ENCODE measurements around the gene C1GALT1C1. TPM values are rescaled to one million over a fixed set of nuclear protein-coding genes. Genes with fewer than 3 reads are reported as not detected.
A peak's percentile ranks its signal among the peaks of the same experiment; 100 is the strongest.
"Not testable (repeated sequence)": the region's sequence is repeated elsewhere in the genome, so short reads cannot be mapped to it uniquely, and the experiment has no call there.

Gene C1GALT1C1
- polyA plus RNA-seq, result 14.9 TPM

DNA sequence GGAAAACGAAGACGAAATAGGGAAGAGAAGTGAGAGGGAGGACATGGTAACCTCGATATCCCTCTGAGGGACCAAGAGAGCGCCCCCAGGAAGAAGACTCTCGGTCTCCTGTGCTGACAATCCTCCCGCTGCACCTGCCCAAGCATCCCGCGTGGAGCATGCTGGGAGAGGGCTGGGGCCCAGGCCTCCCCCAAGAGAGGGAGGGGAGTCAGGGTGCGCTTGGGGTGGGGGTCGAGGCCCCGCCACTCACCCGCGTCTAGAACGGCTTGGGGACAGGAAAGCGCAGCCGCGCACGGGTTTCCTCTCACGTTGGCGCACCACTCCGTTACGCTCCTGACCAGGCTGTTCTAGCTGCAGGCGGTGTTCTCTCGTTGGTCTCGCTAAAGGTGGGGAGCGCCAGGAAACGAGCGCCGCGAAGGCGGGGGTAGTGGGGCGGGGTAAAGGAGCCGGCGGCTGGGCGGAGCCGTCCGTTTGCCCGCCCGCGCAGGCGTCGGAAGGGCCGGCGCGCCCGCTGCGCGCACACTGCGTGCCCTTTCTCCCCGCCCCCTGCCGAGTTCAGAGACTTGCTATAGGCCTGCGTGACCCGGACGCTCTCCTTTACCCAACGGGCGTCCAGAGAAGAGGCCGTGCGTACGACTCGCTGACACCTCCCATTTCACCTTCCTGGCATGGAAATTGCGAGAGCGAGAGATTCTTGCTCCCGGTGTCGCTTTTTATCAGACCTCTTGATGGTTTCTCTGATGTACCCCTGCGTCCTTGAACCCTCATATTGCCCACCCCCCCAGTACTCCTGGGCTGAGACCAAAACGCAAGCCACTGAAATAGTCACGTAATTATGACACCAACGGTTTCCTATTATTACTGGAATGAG, at the start of gene C1GALT1C1:
TSS of gene C1GALT1C1 (minus strand) at position 388 of the 871 bp plus-strand sequence. CDS start 2,888 bp downstream, outside the sequence.
- peaks cover 0 to 16% (median 10%) of the 10 kb centered on the region in 3 donors for H3K4me1 Mint-ChIP-seq
- H3K9me3 Mint-ChIP-seq, result no peaks in the 10 kb centered on the region
- H3K27me3 Mint-ChIP-seq, result no peaks in the 10 kb centered on the region
- peak within 1 kb of the TSS; percentile 93 to 94 (median 94) for H3K27ac Mint-ChIP-seq
- no peaks in the 10 kb centered on the region for H3K36me3 Mint-ChIP-seq
- peak within 1 kb of the TSS; percentile 77 to 97 (median 92) for H3K4me3 Mint-ChIP-seq

DNA sequence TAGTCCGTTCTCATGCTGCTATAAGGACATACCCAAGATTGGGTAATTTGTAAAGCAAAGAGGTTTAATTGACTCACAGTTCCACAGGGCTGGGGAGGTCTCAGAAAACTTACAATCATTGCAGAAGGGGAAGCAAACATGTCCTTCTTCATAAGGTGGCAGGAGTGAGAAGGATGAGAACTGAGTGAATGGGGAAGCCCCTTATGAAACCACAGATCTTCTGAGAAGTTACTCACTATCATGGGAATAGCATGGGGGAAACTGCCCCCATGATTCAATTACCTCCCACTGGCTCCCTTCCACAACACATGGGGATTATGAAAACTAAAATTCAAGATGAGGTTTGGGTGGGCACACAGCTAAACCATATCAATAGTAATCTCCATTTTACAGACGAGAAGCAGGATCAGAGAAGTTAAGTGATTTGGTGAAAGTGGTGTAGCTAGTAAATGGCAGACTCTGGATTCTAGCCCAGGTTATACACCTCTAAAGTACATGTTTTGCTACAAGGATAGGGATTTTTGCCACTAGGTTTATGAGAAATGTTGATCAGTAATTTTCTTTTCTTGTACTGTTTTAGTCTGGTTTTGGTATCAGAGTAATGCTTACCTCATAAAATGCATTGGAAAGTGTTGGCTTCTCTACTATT, 47.3 kb upstream of the C1GALT1C1 start:
- Mint-ChIP-seq H3K36me3 (no peaks in the 10 kb centered on the region), H3K27me3 (no peaks in the 10 kb centered on the region), H3K4me3 (no peak overlapping the region), H3K4me1 (peaks cover 1 to 4% (median 1%) of the 10 kb centered on the region in 3 donors), H3K27ac (no peak overlapping the region), H3K9me3 (peaks cover 3 to 11% (median 7%) of the 10 kb centered on the region in 3 donors)

DNA sequence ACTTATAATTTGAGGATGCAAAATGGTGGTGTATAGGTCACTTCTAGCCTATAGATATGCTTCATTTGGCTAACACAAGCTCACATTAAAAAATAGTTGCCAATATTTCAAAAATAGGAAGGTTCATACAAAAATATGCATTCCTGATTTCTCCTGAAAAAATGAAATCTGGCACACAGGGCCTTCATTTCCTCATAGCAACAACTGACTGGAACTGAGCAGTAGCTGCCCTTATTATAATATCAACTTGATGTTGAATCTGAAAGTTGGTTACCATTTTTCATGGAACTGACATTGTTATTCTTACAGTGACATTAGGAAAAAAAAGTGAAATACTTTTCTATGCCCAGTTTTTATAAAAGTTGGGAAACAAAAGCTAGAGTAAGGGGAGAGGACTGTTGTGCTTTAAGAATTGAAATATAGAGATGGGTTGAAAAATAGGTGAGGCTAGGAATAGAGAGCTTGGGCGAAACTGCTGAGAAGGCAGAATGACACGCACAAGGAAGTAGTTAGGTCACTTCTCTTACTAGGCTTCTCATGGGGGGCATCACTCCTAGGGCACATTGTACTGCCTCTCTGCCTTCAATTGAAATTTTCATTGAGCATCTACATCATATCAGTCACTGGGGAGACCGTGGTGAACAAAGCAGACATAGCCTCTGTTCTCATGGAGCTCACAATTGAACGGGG, 43.1 kb upstream of the C1GALT1C1 start:
- peaks cover 3 to 15% (median 7%) of the 10 kb centered on the region in 3 donors for H3K9me3 Mint-ChIP-seq
- H3K4me3 Mint-ChIP-seq, result no peak overlapping the region
- H3K36me3 Mint-ChIP-seq, result no peaks in the 10 kb centered on the region
- H3K27me3 Mint-ChIP-seq, result no peaks in the 10 kb centered on the region
- peaks cover 1 to 6% (median 1%) of the 10 kb centered on the region in 3 donors for H3K4me1 Mint-ChIP-seq
- no peak overlapping the region for H3K27ac Mint-ChIP-seq

GRCh38 chrX:120672389-120672788, 42.5 kb upstream of the C1GALT1C1 start:
- no peak overlapping the region for H3K4me3 Mint-ChIP-seq
- H3K4me1 Mint-ChIP-seq, result peaks cover 1 to 6% (median 1%) of the 10 kb centered on the region in 3 donors
- no peaks in the 10 kb centered on the region for H3K27me3 Mint-ChIP-seq
- H3K36me3 Mint-ChIP-seq, result no peaks in the 10 kb centered on the region
- H3K9me3 Mint-ChIP-seq, result peaks cover 3 to 15% (median 7%) of the 10 kb centered on the region in 3 donors
- no peak overlapping the region for H3K27ac Mint-ChIP-seq

- Mint-ChIP-seq H3K4me3 (no peak overlapping the region), H3K9me3 (peaks cover 3 to 12% (median 5%) of the 10 kb centered on the region in 3 donors), H3K27me3 (no peaks in the 10 kb centered on the region), H3K36me3 (no peaks in the 10 kb centered on the region), H3K4me1 (peaks cover 1 to 6% (median 1%) of the 10 kb centered on the region in 3 donors), H3K27ac (no peak overlapping the region)
These were observed 42.1 kb upstream of the C1GALT1C1 start for GRCh38 chrX:120671963-120672362.

DNA sequence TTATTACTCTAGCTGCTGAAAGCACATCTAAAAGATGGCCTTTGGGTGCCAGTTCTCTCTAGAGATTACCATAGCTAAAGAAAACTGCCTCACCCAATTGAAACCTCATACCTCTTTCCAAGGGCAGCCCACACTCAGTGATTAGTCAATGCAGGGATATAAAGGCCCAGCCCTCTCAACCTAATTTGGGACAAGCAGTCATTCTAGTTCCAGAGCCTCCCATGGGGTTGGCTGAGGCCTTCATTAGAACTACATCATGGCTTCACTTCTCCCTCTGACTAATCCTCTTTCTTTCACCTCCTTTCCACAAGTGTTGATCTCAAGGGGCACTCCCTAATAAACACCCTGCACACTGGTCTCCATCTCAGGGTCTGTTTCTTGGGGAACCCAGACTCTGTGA, 38.5 kb upstream of the C1GALT1C1 start:
- H3K4me3 Mint-ChIP-seq, result no peak overlapping the region
- no peak overlapping the region for H3K27ac Mint-ChIP-seq
- peaks cover 1 to 12% (median 1%) of the 10 kb centered on the region in 3 donors for H3K4me1 Mint-ChIP-seq
- no peaks in the 10 kb centered on the region for H3K27me3 Mint-ChIP-seq
- peaks cover 0 to 6% (median 0%) of the 10 kb centered on the region in 3 donors for H3K9me3 Mint-ChIP-seq
- H3K36me3 Mint-ChIP-seq, result no peaks in the 10 kb centered on the region

DNA sequence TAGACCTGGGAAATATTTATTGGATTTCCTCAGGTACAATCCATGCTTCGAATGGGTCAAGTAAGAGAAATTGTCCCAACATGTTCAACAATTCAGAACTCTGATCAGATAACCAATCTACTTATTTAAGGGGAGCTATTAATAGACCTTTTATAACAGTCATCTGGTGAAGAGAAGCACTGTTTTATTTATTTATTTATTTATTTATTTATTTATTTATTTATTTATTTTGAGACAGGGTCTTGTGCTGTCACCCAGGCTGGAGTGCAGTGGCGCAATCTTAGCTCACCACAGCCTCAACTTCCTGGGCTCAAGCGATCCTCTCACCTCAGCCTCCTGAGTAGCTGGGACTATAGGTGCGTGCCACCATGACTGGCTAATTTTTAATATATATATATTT, 34.7 kb upstream of the C1GALT1C1 start:
- not testable (repeated sequence) for H3K9me3 Mint-ChIP-seq, H3K27me3 Mint-ChIP-seq, H3K36me3 Mint-ChIP-seq, H3K27ac Mint-ChIP-seq, H3K4me1 Mint-ChIP-seq, H3K4me3 Mint-ChIP-seq

GRCh38 chrX:120664081-120664480, 34.2 kb upstream of the C1GALT1C1 start:
- peaks cover 1% of the 10 kb centered on the region for H3K27me3 Mint-ChIP-seq
- H3K27ac Mint-ChIP-seq, result no peak overlapping the region
- no peak overlapping the region for H3K4me3 Mint-ChIP-seq
- no peaks in the 10 kb centered on the region for H3K9me3 Mint-ChIP-seq
- no peaks in the 10 kb centered on the region for H3K36me3 Mint-ChIP-seq
- H3K4me1 Mint-ChIP-seq, result peaks cover 0 to 6% (median 0%) of the 10 kb centered on the region in 3 donors

DNA sequence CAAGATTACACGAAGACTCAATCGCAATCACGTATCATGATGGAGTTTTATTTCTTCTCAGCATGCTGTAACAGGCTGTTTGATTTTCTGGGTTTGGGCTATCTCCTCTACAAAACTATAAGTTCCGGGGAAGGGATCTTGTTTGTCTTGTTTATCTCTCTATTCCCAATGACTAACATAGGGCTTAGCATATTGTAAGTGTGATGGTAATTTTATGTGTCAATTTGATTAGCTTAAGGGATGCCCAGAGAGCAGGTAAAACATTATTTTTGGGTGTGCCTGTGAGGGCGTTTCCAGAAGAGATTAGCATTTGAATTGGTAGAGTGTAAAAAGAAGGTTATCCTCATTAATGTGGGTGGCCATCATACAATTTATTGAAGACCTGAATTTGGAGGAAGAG, 32.8 kb upstream of the C1GALT1C1 start:
- Mint-ChIP-seq H3K9me3 (no peaks in the 10 kb centered on the region), H3K27me3 (peaks cover 1% of the 10 kb centered on the region), H3K27ac (no peak overlapping the region)

DNA sequence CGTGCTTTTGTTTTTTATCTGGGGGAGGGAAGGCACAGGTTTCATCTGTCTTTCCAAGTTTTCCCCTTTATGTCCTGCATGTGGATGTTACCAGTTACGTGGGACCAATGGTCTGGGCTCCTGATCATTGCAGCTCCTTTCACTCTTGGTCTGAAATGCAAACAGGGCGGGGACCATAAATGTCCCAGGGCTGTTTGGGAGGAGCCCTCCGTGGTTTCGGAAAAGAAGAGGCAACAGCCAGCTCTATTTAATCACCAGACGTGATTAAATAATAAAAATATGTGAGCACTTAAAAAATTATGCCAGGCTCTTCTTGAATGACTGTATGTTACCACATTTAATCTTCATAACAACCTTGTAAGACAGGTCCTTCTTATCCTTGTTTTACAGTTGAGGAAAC, 30.8 kb upstream of the C1GALT1C1 start:
- Mint-ChIP-seq H3K4me3 (no peak overlapping the region), H3K27ac (no peak overlapping the region), H3K4me1 (peaks cover 0 to 6% (median 0%) of the 10 kb centered on the region in 3 donors), H3K9me3 (no peaks in the 10 kb centered on the region), H3K36me3 (no peaks in the 10 kb centered on the region), H3K27me3 (peaks cover 1% of the 10 kb centered on the region)

More for the DNA sequence above, 32.8 kb upstream of the C1GALT1C1 start:
- Mint-ChIP-seq H3K4me1 (peaks cover 0 to 6% (median 0%) of the 10 kb centered on the region in 3 donors), H3K4me3 (no peak overlapping the region), H3K36me3 (no peaks in the 10 kb centered on the region)

DNA sequence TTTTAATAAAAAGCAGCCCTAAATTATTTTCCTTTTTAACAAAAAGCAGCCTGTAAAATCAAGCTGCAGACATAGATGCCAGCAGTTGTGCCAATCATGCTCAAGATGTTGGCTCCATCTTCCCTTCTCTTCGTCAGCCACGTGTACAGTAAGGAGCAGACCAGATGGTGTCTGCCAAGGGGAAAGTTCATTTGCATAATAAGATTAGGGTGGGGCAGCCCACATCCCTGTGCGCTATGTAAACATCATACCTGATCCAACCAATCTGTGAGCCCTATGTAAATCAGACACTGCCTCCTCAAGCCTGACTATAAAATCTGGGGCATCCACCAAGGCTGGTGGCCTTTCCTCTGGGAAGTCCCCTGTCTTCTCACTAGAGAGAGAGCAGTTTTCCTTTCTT, 23.1 kb upstream of the C1GALT1C1 start:
- peaks cover 0 to 4% (median 0%) of the 10 kb centered on the region in 3 donors for H3K9me3 Mint-ChIP-seq
- peaks cover 2 to 5% (median 5%) of the 10 kb centered on the region in 3 donors for H3K4me1 Mint-ChIP-seq
- no peaks in the 10 kb centered on the region for H3K27me3 Mint-ChIP-seq
- no peak overlapping the region for H3K4me3 Mint-ChIP-seq
- H3K36me3 Mint-ChIP-seq, result no peaks in the 10 kb centered on the region
- no peak overlapping the region for H3K27ac Mint-ChIP-seq

- not testable (repeated sequence) for H3K4me1 Mint-ChIP-seq, H3K4me3 Mint-ChIP-seq, H3K27ac Mint-ChIP-seq
These were observed 22.4 kb upstream of the C1GALT1C1 start for GRCh38 chrX:120652256-120652655.

DNA sequence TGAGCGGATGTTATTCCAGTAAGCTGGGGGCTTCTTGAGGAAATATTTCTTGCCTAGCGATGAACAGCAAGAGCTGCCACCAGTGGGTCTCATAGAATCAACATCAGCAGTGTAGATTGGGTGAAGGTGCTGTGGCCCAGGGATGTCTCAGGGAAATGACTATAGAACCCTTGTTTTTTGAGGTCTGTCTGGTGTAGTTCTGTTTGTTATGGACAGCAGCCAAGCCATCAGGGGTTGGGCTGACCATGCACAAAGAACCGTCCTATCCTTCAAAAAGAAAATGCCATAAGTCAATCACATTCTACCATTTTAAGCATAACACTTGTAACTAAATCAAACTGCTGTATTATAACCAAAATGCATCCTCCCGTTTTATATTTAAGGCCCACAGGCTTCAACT, 17.3 kb upstream of the C1GALT1C1 start:
- H3K36me3 Mint-ChIP-seq, result no peaks in the 10 kb centered on the region
- no peaks in the 10 kb centered on the region for H3K4me1 Mint-ChIP-seq
- H3K27ac Mint-ChIP-seq, result no peak overlapping the region
- H3K4me3 Mint-ChIP-seq, result no peak overlapping the region
- no peaks in the 10 kb centered on the region for H3K27me3 Mint-ChIP-seq
- H3K9me3 Mint-ChIP-seq, result no peaks in the 10 kb centered on the region

More at GRCh38 chrX:120652256-120652655, 22.4 kb upstream of the C1GALT1C1 start:
- not testable (repeated sequence) for H3K36me3 Mint-ChIP-seq, H3K9me3 Mint-ChIP-seq, H3K27me3 Mint-ChIP-seq

DNA sequence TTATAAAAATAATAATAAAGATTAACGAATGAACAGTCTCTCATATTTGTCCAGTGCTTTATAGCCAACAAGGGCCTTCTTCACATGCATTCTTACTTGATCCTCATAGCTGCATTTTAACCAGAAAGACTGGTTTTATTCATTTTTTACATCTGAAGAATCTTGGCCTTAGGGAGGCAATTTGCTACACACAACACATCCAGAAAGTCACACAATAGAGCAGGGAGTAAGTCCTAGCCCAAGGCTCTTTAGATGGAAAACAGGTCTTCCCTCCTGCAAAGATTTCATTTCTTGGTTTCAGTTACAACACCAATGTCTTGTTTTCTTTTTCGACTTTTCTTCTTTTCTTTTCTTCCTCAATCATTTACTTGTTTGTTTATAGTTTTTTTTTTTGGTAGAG, 13.0 kb upstream of the C1GALT1C1 start:
- Mint-ChIP-seq H3K4me1 (no peaks in the 10 kb centered on the region), H3K27me3 (no peaks in the 10 kb centered on the region), H3K9me3 (no peaks in the 10 kb centered on the region), H3K36me3 (no peaks in the 10 kb centered on the region), H3K27ac (peak overlapping the region in 1 of 3 donors; percentile 7), H3K4me3 (no peak overlapping the region)

- H3K4me3 Mint-ChIP-seq, result no peak overlapping the region
- no peaks in the 10 kb centered on the region for H3K27me3 Mint-ChIP-seq
- H3K27ac Mint-ChIP-seq, result no peak overlapping the region
- H3K4me1 Mint-ChIP-seq, result peaks cover 0 to 6% (median 5%) of the 10 kb centered on the region in 3 donors
- no peaks in the 10 kb centered on the region for H3K36me3 Mint-ChIP-seq
- no peaks in the 10 kb centered on the region for H3K9me3 Mint-ChIP-seq
These were observed 8.8 kb upstream of the C1GALT1C1 start for GRCh38 chrX:120638619-120639018.

All from IgD-negative memory B cell (primary cell).